WTC11 (cell line): ENCODE results near the gene AFF3.
A peak's percentile ranks its signal among the peaks of the same experiment; 100 is the strongest.

Experiments used
- CBFB ChIP-seq: sonication (generic); formaldehyde crosslinking; IDR thresholded peaks from 2 replicates; pipeline ENCODE4 v1.8.1; 2022; ENCODE audit warnings: mild to moderate bottlenecking, low read depth, missing genetic modification reagents
- CTCF ChIP-seq: fragments of 200-600 bp; IDR thresholded peaks from 2 replicates; pipeline ENCODE4 v1.8.0; 2022; ENCODE audit warnings: antibody characterized with exemption
- FOXK1 ChIP-seq: sonication (generic); formaldehyde crosslinking; IDR thresholded peaks from 2 replicates; pipeline ENCODE4 v1.8.0; 2022; ENCODE audit warnings: mild to moderate bottlenecking, moderate library complexity, missing genetic modification reagents
- NR3C1 ChIP-seq: sonication (generic); formaldehyde crosslinking; conservative IDR thresholded peaks from 2 replicates; pipeline ENCODE4 v1.8.1; 2023; ENCODE audit warnings: low read depth, mild to moderate bottlenecking, missing genetic modification reagents
- SMAD4 ChIP-seq: sonication (generic); formaldehyde crosslinking; IDR thresholded peaks from 2 replicates; pipeline ENCODE4 v1.8.0; 2022; ENCODE audit warnings: mild to moderate bottlenecking, missing genetic modification reagents
- SP1 ChIP-seq: sonication (generic); formaldehyde crosslinking; conservative IDR thresholded peaks from 2 replicates; pipeline ENCODE4 v1.8.1; 2022; ENCODE audit warnings: missing genetic modification reagents
- ZNF512 ChIP-seq: sonication (generic); formaldehyde crosslinking; IDR thresholded peaks from 2 replicates; pipeline ENCODE4 v1.8.1; 2022; ENCODE audit warnings: missing genetic modification reagents, borderline replicate concordance

GRCh38 chr2:99554238-99554637, 588.2 kb downstream of the AFF3 start:
- TF ChIP-seq CTCF = no peak
- TF ChIP-seq ZNF512 (CRISPR knock-in tag) = no peak
- no peak for TF ChIP-seq FOXK1 (CRISPR knock-in tag)
- no peak for TF ChIP-seq NR3C1 (CRISPR knock-in tag)
- no peak for TF ChIP-seq CBFB (CRISPR knock-in tag)
- 0 out of 2 replicates have a peak, but pooled peaks have one; percentile 24 for TF ChIP-seq SP1 (CRISPR knock-in tag)
- no peak for TF ChIP-seq SMAD4 (CRISPR knock-in tag)
